ENCODE results near the gene CD3E. TPM values are rescaled to one million over a fixed set of nuclear protein-coding genes. Genes with fewer than 3 reads are reported as not detected.

The CD3E gene
- total RNA-seq, 1 donor = not detected

GRCh38 chr11:118341815-118342489, 37.4 kb downstream of the CD3E start:
- TF ChIP-seq, protein P1, sequence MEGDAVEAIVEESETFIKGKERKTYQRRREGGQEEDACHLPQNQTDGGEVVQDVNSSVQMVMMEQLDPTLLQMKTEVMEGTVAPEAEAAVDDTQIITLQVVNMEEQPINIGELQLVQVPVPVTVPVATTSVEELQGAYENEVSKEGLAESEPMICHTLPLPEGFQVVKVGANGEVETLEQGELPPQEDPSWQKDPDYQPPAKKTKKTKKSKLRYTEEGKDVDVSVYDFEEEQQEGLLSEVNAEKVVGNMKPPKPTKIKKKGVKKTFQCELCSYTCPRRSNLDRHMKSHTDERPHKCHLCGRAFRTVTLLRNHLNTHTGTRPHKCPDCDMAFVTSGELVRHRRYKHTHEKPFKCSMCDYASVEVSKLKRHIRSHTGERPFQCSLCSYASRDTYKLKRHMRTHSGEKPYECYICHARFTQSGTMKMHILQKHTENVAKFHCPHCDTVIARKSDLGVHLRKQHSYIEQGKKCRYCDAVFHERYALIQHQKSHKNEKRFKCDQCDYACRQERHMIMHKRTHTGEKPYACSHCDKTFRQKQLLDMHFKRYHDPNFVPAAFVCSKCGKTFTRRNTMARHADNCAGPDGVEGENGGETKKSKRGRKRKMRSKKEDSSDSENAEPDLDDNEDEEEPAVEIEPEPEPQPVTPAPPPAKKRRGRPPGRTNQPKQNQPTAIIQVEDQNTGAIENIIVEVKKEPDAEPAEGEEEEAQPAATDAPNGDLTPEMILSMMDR (IDR thresholded peaks at IDR 0.05; ENCODE audit: insufficient read depth, low read depth, low read length) = no peak
- no peak overlapping the region for H3K4me3 ChIP-seq (ENCODE audit: low read depth, low read length)
- DNase-seq (ENCODE audit: low read depth) = no peak

- no peak within 1 kb of the TSS for H3K4me3 ChIP-seq (ENCODE audit: low read depth, low read length)
- no peak for DNase-seq (ENCODE audit: low read depth)
- TF ChIP-seq, protein P1 (IDR thresholded peaks at IDR 0.05; ENCODE audit: insufficient read depth, low read depth, low read length) = no peak
Measured at GRCh38 chr11:118342503-118343161, 38.1 kb downstream of the CD3E start, which contains the start of gene CD3D. CD3D (minus strand) TSS chr11:118342705; CDS start chr11:118342607, 98 bp downstream.

DNA sequence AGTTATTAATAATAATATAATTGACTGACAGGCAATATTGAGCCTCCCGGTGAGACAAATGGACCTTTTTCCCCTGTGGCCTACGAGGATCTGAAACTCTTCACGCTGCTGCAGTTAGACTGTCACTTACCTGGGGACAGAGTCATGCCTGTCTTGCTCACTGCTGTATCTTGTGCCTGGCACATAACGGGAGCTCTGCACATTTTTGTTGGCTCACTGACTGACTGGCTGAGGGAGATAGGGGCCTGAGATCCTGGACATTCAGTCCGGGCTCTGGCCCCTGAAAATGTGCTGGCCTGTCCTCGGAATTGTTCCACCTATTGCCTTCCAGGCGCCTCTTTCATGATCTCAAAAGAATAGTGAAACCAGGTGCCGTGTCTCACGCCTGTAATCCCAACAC, 38.7 kb downstream of the CD3E start:
- no peak overlapping the region for H3K4me3 ChIP-seq (ENCODE audit: low read depth, low read length)
- no peak for DNase-seq (ENCODE audit: low read depth)
- TF ChIP-seq, protein P1 (IDR thresholded peaks at IDR 0.05; ENCODE audit: insufficient read depth, low read depth, low read length) = no peak

- TF ChIP-seq, protein P1 (IDR thresholded peaks at IDR 0.05; ENCODE audit: insufficient read depth, low read depth, low read length) = no peak
- H3K4me3 ChIP-seq (ENCODE audit: low read depth, low read length) = no peak within 1 kb of the TSS
- DNase-seq (ENCODE audit: low read depth) = no peak
Measured at GRCh38 chr11:118343981-118344515, 39.5 kb downstream of the CD3E start, which contains the start of gene CD3G. CD3G (plus strand) TSS chr11:118344344; CDS start chr11:118344424, 80 bp downstream.

- H3K4me3 ChIP-seq (ENCODE audit: low read depth, low read length) = no peak overlapping the region
- TF ChIP-seq, protein P1 (IDR thresholded peaks at IDR 0.05; ENCODE audit: insufficient read depth, low read depth, low read length) = no peak
- DNase-seq (ENCODE audit: low read depth) = no peak
Measured at GRCh38 chr11:118349475-118349874, 44.9 kb downstream of the CD3E start.

- peak; percentile 30 for DNase-seq (ENCODE audit: low read depth)
- H3K4me3 ChIP-seq (ENCODE audit: low read depth, low read length) = no peak overlapping the region
- TF ChIP-seq, protein P1 (IDR thresholded peaks at IDR 0.05; ENCODE audit: insufficient read depth, low read depth, low read length) = peak; percentile 45
Measured at GRCh38 chr11:118353084-118353710, 48.7 kb downstream of the CD3E start.
